Mucosa of rectum (tissue), 2 donors: Measurements from ENCODE around the gene SLC2A1.
A peak's percentile ranks its signal among the peaks of the same experiment; 100 is the strongest.

Experiments
- H3K27ac ChIP-seq, 2 donors: one replicate each; pipeline ENCODE4 v1.7.0; 2013; ENCODE audit warnings: inconsistent platforms in 2 of 2, low read depth in 2 of 2, low read length in 2 of 2
- H3K27me3 ChIP-seq, 2 donors: one replicate each; pipeline ENCODE4 v1.7.0; 2013; ENCODE audit warnings: low read length in 2 of 2; ENCODE audit not compliant: control insufficient read depth in 2 of 2, insufficient read depth in 2 of 2
- H3K36me3 ChIP-seq, 2 donors: one replicate each; pipeline ENCODE4 v1.7.0; 2013; ENCODE audit warnings: low read length in 2 of 2; ENCODE audit not compliant: control insufficient read depth in 2 of 2, insufficient read depth in 2 of 2
- H3K4me1 ChIP-seq, 2 donors: one replicate each; pipeline ENCODE4 v1.7.0; 2013; ENCODE audit warnings: low read length in 2 of 2, mild to moderate bottlenecking in 1 of 2; ENCODE audit not compliant: control insufficient read depth in 2 of 2, insufficient read depth in 2 of 2
- H3K4me3 ChIP-seq, 2 donors: one replicate each; pipeline ENCODE4 v1.7.0; 2013; ENCODE audit warnings: low read length in 2 of 2
- H3K9ac ChIP-seq, 2 donors: one replicate each; pipeline ENCODE4 v1.7.0; 2013; ENCODE audit warnings: low read length in 2 of 2, low read depth in 1 of 2, mild to moderate bottlenecking in 1 of 2
- H3K9me3 ChIP-seq, 2 donors: one replicate each; pipeline ENCODE4 v1.7.0; 2013; ENCODE audit warnings: low read length in 2 of 2; ENCODE audit not compliant: control insufficient read depth in 2 of 2
- donor health status: healthy.
- donor health status: Normal muscosa, but diverticular disease.

The SLC2A1 gene

GRCh38 chr1:42943166-42943565 lies 15.5 kb downstream of the SLC2A1 start:
- Histone ChIP-seq H3K9ac (peak overlapping the region; percentile 58 to 70), H3K4me3 (peak overlapping the region; percentile 5 to 35), H3K9me3 (no peaks in the 10 kb centered on the region), H3K27me3 (no peaks in the 10 kb centered on the region), H3K4me1 (peaks cover 58 to 70% of the 10 kb centered on the region in 2 donors), H3K27ac (peak overlapping the region; percentile 89 to 90), H3K36me3 (peaks cover 0 to 6% of the 10 kb centered on the region in 2 donors)

- Histone ChIP-seq H3K4me3 (no peak overlapping the region), H3K27ac (peak overlapping the region; percentile 89 to 90), H3K9ac (peak overlapping the region in 1 of 2 donors; percentile 58), H3K4me1 (peaks cover 66 to 78% of the 10 kb centered on the region in 2 donors), H3K36me3 (peaks cover 0 to 6% of the 10 kb centered on the region in 2 donors), H3K9me3 (no peaks in the 10 kb centered on the region), H3K27me3 (no peaks in the 10 kb centered on the region)
These were observed 16.2 kb downstream of the SLC2A1 start for GRCh38 chr1:42942444-42942843.

GRCh38 chr1:42941640-42942330 lies 16.9 kb downstream of the SLC2A1 start:
- H3K27ac ChIP-seq = peak overlapping the region; percentile 89 to 90
- H3K4me1 ChIP-seq = peaks cover 72 to 84% of the 10 kb centered on the region in 2 donors
- H3K4me3 ChIP-seq = no peak overlapping the region
- H3K9me3 ChIP-seq = no peaks in the 10 kb centered on the region
- peak overlapping the region; percentile 20 to 58 for H3K9ac ChIP-seq
- H3K27me3 ChIP-seq = no peaks in the 10 kb centered on the region
- peaks cover 0 to 6% of the 10 kb centered on the region in 2 donors for H3K36me3 ChIP-seq

GRCh38 chr1:42940851-42941639 lies 17.6 kb downstream of the SLC2A1 start:
- Histone ChIP-seq H3K36me3 (peaks cover 0 to 6% of the 10 kb centered on the region in 2 donors), H3K4me1 (peaks cover 80 to 92% of the 10 kb centered on the region in 2 donors), H3K27ac (peak overlapping the region; percentile 89 to 90), H3K9me3 (no peaks in the 10 kb centered on the region), H3K4me3 (no peak overlapping the region), H3K9ac (peak overlapping the region in 1 of 2 donors; percentile 58), H3K27me3 (no peaks in the 10 kb centered on the region)

GRCh38 chr1:42938645-42939615 lies 19.7 kb downstream of the SLC2A1 start:
- Histone ChIP-seq H3K4me1 (peaks cover 75 to 96% of the 10 kb centered on the region in 2 donors), H3K36me3 (peaks cover 3 to 6% of the 10 kb centered on the region in 2 donors), H3K27ac (peak overlapping the region; percentile 85 to 87), H3K9me3 (no peaks in the 10 kb centered on the region), H3K27me3 (no peaks in the 10 kb centered on the region), H3K4me3 (peak overlapping the region; percentile 8 to 28), H3K9ac (peak overlapping the region in 1 of 2 donors; percentile 59)

- peak overlapping the region; percentile 85 to 87 for H3K27ac ChIP-seq
These were observed 20.6 kb downstream of the SLC2A1 start for GRCh38 chr1:42937836-42938644.

GRCh38 chr1:42937141-42937696 lies 21.4 kb downstream of the SLC2A1 start:
- H3K9ac ChIP-seq = peak overlapping the region; percentile 28 to 62
- H3K36me3 ChIP-seq = peaks cover 2 to 3% of the 10 kb centered on the region in 2 donors
- peak overlapping the region in 1 of 2 donors; percentile 3 for H3K4me3 ChIP-seq
- no peaks in the 10 kb centered on the region for H3K27me3 ChIP-seq
- peak overlapping the region; percentile 85 to 87 for H3K27ac ChIP-seq
- no peaks in the 10 kb centered on the region for H3K9me3 ChIP-seq
- H3K4me1 ChIP-seq = peaks cover 73 to 96% of the 10 kb centered on the region in 2 donors

More at GRCh38 chr1:42937836-42938644, 20.6 kb downstream of the SLC2A1 start:
- Histone ChIP-seq H3K4me1 (peaks cover 73 to 96% of the 10 kb centered on the region in 2 donors), H3K27me3 (no peaks in the 10 kb centered on the region), H3K9ac (peak overlapping the region in 1 of 2 donors; percentile 62), H3K4me3 (peak overlapping the region in 1 of 2 donors; percentile 28), H3K36me3 (peaks cover 3 to 6% of the 10 kb centered on the region in 2 donors), H3K9me3 (no peaks in the 10 kb centered on the region)

- Histone ChIP-seq H3K27ac (peak overlapping the region; percentile 85 to 87), H3K36me3 (peaks cover 0 to 3% of the 10 kb centered on the region in 2 donors), H3K4me3 (peak overlapping the region in 1 of 2 donors; percentile 3), H3K4me1 (peaks cover 71 to 96% of the 10 kb centered on the region in 2 donors), H3K9ac (peak overlapping the region; percentile 8 to 62), H3K27me3 (no peaks in the 10 kb centered on the region), H3K9me3 (no peaks in the 10 kb centered on the region)
These were observed 22.2 kb downstream of the SLC2A1 start for GRCh38 chr1:42936309-42937078.
